Ramos (cell line): ENCODE data around the gene PRRT1.
"Not testable (repeated sequence)": the region's sequence is repeated elsewhere in the genome, so short reads cannot be mapped to it uniquely, and the experiment has no call there.

ENCODE experiments used
- in situ Hi-C: fragments of 300-500 bp; cut with MboI; formaldehyde crosslinking; loops from one replicate; pipeline ENCODE4 v1.14.3; 2022; ENCODE audit warnings: low sequenced_read_pairs; ENCODE audit not compliant: unreplicated experiment

The PRRT1 gene

GRCh38 chr6:32188381-32189068 is 36.8 kb upstream of the PRRT1 start:
- in situ Hi-C loops = no loop called here

GRCh38 chr6:32187725-32188380 is 36.1 kb upstream of the PRRT1 start:
- in situ Hi-C loops = not testable (repeated sequence)

DNA sequence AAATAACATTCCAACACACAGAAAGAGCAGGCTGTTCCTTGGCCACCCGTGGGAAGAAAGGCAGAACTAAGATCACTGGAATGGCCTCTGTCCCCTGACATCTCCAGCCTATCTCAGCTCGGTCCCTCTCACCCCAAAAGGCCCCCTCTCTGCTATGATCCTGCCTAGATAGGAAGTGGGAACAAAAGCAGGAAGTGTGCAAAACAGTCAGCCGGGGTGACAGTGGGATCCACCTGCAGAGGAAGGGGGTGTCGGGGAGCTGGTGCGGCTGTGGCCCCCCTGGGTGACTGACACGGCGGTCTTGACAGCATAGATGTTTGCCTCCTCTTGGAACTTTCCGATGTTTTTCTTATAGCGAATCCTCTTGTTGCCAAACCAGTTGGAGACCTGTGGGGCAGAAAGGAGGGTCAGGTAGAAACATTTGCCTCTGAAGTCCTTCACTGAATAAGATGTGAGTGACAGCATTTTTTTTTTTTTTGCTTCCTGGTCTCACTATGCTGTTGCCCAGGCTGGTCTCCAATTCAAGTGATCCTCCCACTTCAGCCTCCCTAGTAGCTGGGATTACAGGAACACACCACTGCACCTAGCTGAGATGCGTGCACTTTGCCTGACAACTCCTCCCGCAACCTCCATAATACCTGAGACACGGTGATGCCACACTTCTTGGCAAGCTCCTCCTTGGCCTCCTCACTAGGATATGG is 35.4 kb upstream of the PRRT1 start:
- in situ Hi-C loops = no loop called here

GRCh38 chr6:32186151-32186840 is 34.6 kb upstream of the PRRT1 start:
- in situ Hi-C loops = not testable (repeated sequence)

DNA sequence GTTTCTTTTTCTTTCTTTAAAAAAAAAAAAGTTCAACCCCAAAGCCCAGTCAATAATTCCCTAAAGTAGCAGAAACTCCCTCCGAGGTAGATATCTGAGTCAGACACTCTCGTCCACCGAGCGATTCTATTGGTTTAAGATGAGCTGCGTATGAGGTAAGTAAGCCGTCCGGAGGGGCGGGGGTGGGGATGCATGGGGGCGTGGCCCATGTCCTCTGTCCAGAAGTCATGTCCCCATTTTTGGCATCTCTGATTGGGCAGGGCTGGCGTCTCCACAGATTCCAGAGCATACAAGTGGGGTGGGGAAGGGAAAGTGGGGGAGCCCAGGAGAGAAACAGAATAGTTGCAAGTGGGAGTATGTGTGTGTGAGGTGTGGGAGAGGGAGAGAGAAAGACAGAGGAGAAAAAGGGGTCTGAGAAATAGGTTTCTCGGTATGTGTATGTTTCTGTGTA is 34.0 kb upstream of the PRRT1 start:
- in situ Hi-C loops = not testable (repeated sequence)

- in situ Hi-C loops = no loop called here
Measured at GRCh38 chr6:32184084-32184640, 32.4 kb upstream of the PRRT1 start, which contains the start of gene AGER. Gene AGER (minus strand): TSS chr6:32184253. CDS start chr6:32184222, 31 bp downstream.

- in situ Hi-C loops = no loop called here
Measured at GRCh38 chr6:32183483-32184083, 31.8 kb upstream of the PRRT1 start.

- in situ Hi-C loops = no loop called here
Measured at GRCh38 chr6:32183030-32183429, 31.3 kb upstream of the PRRT1 start.

DNA sequence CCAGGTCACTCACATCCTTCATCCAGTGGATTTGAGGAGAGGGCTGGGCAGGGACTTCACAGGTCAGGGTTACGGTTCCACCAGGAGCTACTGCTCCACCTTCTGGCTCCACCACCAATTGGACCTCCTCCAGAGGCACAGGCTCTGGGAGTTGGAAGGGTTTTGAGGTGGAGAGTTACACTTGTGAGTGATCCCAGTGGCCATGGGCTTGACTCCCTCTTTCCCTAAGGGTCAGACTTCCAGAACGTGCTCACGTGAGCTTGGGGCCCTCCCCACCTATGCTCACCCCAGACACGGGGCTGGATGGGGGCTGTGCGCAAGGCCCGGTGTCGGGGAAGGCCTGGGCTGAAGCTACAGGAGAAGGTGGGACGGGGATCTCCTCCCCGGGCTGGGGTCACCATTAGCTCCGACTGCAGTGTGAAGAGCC is 30.8 kb upstream of the PRRT1 start:
- in situ Hi-C loops = no loop called here

- in situ Hi-C loops = no loop called here
Measured at GRCh38 chr6:32181915-32182529, 30.3 kb upstream of the PRRT1 start.

DNA sequence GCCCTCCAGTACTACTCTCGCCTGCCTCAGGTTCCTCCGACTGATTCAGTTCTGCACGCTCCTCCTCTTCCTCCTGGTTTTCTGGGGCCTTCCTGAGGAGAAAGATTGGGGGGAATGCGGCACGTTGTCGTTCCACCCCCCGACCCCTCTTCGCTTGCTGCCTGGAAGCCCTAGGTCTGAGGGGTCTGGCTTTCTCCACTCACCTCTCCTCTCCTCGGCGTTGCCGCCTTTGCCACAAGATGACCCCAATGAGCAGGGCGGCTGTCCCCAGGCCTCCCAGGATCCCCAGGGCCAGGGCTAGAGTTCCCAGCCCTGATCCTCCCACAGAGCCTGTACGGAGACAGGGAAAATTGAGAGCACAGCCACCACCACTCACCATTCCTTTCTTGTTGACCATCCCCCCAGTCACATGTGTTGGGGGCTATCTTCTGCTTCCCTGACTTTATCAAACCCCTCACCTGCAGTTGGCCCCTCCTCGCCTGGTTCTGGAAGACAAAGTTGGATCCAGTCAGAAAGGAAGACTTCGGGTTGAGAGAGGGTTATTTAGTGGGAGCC is 29.5 kb upstream of the PRRT1 start:
- in situ Hi-C loops = no loop called here

DNA sequence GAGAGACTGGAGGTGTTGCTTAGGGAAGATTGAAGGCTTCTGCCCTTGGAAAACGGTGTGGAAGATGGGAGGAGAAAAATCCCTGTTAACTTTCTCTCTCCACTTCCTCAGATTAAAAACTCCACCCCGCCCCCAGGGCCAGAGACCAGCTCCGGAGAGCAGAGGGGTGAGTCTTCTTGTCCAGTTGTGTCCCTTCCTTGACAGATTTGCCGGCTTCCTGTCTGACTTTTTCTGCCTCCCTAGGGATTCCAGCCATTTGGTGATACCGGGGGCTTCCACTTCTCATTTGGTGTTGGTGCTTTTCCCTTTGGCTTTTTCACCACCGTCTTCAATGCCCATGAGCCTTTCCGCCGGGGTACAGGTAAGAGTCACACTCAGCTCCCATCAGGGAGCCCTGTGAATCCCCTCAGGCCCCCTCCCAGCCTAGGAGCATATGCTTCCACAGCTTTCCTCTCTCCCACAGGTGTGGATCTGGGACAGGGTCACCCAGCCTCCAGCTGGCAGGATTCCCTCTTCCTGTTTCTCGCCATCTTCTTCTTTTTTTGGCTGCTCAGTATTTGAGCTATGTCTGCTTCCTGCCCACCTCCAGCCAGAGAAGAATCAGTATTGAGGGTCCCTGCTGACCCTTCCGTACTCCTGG is 28.1 kb upstream of the PRRT1 start:
- in situ Hi-C loops = no loop called here

DNA sequence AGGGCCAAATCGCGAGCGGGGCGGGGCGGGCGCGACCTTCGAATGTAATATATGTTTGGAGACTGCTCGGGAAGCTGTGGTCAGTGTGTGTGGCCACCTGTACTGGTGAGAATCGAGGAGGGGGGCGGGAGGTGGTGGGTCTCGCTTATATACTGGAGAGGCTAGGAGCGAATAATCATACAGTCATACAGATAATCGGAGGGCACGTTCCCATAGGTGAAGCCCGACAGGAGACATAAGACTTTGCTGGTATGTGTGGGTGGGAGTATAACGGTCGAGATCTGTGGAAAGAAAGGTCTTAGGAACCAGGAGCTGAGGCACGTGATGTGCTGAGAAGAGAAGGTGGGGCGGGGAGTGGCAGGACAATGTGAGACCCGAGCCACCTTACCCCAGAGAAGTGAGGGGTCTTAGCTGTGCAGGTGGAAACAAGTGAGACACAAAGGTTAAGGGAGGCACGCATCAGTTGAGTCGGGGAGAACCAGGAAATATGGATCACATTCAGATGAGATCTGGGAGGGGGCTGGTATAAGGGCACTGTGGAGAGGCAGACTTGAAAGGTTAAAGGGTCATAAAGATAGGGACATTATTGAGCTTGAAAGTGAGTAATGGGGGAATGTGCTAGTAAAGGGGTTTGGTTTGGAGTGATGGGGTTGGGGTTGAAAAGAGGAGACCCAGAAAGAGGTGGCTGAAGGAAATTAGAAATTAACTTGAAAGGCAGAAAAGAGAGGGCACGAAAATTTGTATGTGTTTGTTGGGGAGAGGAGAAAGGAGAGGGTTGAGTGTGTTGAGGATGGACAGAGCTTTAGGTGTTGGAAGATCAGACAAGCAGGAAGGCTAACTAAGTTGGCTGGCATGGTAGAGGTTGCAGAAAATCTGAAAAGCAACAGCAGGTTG is 27.1 kb upstream of the PRRT1 start:
- in situ Hi-C loops = no loop called here

- in situ Hi-C loops = no loop called here
Measured at GRCh38 chr6:32177788-32178546, 26.2 kb upstream of the PRRT1 start, which contains the start of gene RNF5. Gene RNF5 (plus strand): TSS chr6:32178405. CDS start chr6:32178512, 107 bp downstream.

GRCh38 chr6:32177183-32177787 is 25.5 kb upstream of the PRRT1 start:
- in situ Hi-C loops = no loop called here

- in situ Hi-C loops = no loop called here
Measured at GRCh38 chr6:32176476-32177182, 24.9 kb upstream of the PRRT1 start.
